ENCODE results near the gene MGMT. TPM values are rescaled to one million over a fixed set of nuclear protein-coding genes. Genes with fewer than 3 reads are reported as not detected.

The MGMT gene
- total RNA-seq, 1 donor from 2014 or later = 19.4 TPM

DNA sequence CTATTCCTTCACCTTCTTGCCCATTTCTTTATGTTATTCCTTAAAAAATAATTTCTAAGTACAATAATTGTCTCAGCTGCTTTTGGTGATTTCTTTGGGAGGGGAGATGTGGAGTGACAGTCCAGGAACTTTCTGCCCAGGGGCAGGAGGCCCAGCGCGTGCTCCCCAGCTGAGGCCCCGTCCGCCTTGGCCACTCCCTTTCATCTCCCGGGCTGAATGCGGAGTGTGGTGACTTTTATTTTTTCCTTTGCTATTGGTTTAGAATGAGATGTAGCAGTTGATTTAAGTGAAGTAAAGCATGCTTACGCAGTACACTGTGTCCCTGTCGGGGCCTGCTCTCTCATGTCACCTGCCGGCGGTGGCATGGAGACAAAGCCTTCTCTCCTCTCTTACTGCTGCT is 141.6 kb downstream of the MGMT start:
- H3K4me3 ChIP-seq = no peak overlapping the region
- DNase-seq (no peak), ATAC-seq (no peak)
- intact Hi-C loops (cut with DNase I) = no loop called here
- no peak for TF ChIP-seq CTCF (IDR thresholded peaks at IDR 0.05)
- no peaks in the 10 kb centered on the region for H3K4me1 ChIP-seq
- no peaks in the 10 kb centered on the region for H3K36me3 ChIP-seq
- no peaks in the 10 kb centered on the region for H3K9me3 ChIP-seq
- H3K27ac ChIP-seq = no peak overlapping the region
- H3K27me3 ChIP-seq = no peaks in the 10 kb centered on the region

- no peaks in the 10 kb centered on the region for H3K9me3 ChIP-seq
- no peak for DNase-seq
- no peak for ATAC-seq
- no peak overlapping the region for H3K4me3 ChIP-seq
- no peak overlapping the region for H3K27ac ChIP-seq
- TF ChIP-seq CTCF (IDR thresholded peaks at IDR 0.05) = no peak
- H3K27me3 ChIP-seq = no peaks in the 10 kb centered on the region
- H3K36me3 ChIP-seq = no peaks in the 10 kb centered on the region
- H3K4me1 ChIP-seq = no peaks in the 10 kb centered on the region
- intact Hi-C loops (cut with DNase I) = no loop called here
Measured at GRCh38 chr10:129609551-129609950, 142.5 kb downstream of the MGMT start.

DNA sequence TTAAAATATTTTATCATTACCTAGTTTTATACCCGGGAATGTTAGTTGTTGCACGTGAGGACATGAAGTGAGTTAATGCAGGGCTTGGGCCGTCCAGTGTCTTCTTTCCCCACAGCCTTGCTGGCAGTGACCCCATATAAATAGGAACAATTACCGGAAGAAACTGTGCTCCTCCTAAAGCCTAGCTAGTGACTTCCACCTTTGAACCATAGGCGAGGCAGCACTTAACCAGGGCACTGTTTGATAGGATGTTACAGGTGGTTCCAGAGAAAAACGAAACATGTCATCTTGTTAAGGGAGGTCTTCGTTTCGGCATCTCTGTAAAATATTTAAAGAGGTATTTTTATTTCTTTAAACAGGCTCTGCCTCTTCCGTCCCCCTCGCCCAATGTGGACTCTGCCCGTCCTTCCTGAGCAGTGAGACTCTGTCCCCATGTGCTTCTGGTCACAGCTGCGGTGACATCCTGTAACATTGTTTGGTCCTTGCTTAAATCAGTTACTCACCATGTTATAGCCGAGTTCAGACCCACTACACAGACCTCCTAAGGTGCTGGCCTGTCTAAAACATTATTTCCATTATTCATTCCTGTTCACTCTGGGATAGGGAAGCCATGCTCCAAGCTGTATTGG is 145.6 kb downstream of the MGMT start:
- no peak overlapping the region for H3K27ac ChIP-seq
- H3K27me3 ChIP-seq = no peaks in the 10 kb centered on the region
- no peaks in the 10 kb centered on the region for H3K9me3 ChIP-seq
- TF ChIP-seq CTCF (IDR thresholded peaks at IDR 0.05) = no peak
- H3K4me1 ChIP-seq = no peaks in the 10 kb centered on the region
- DNase-seq = no peak
- H3K36me3 ChIP-seq = no peaks in the 10 kb centered on the region
- intact Hi-C loops (cut with DNase I) = no loop called here
- no peak overlapping the region for H3K4me3 ChIP-seq
- no peak for ATAC-seq

GRCh38 chr10:129613377-129613980 is 146.4 kb downstream of the MGMT start:
- Histone ChIP-seq H3K27me3 (no peaks in the 10 kb centered on the region), H3K27ac (no peak overlapping the region), H3K4me3 (no peak overlapping the region), H3K9me3 (no peaks in the 10 kb centered on the region), H3K4me1 (no peaks in the 10 kb centered on the region), H3K36me3 (no peaks in the 10 kb centered on the region)
- ATAC-seq (no peak), DNase-seq (no peak)
- intact Hi-C loops (cut with DNase I) = no loop called here
- TF ChIP-seq CTCF (IDR thresholded peaks at IDR 0.05) = no peak

DNA sequence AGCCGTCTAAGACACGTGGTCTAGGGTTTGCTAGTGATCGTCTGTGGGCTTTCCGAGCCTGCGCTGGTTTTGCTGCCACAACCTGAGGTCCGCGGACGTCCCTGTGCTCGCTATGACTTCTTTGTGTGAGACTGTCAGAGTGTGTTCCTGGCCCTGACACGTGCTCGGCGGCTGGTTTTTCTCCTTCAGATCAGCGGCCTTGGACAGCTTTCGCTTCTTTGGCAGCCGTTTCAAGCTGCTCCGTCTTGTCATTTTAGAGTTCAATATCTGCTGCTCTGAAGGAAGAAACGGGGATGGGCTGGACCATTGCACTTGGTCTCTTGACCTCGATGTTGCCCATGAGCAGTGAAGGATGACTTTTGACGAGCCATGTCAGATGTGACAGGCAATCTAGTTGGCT is 147.3 kb downstream of the MGMT start:
- no peak for DNase-seq

More for the DNA sequence above, 147.3 kb downstream of the MGMT start:
- intact Hi-C loops (cut with DNase I) = no loop called here
- Histone ChIP-seq H3K4me3 (no peak overlapping the region), H3K27me3 (no peaks in the 10 kb centered on the region), H3K36me3 (no peaks in the 10 kb centered on the region), H3K27ac (no peak overlapping the region), H3K9me3 (no peaks in the 10 kb centered on the region), H3K4me1 (no peaks in the 10 kb centered on the region)
- no peak for TF ChIP-seq CTCF (IDR thresholded peaks at IDR 0.05)
- no peak for ATAC-seq
